ENCODE results near the gene FBP1.

GRCh38 chr9:94593459-94594345, 45.6 kb downstream of the FBP1 start, which contains the start of gene FBP2:
- TF ChIP-seq, protein P1, sequence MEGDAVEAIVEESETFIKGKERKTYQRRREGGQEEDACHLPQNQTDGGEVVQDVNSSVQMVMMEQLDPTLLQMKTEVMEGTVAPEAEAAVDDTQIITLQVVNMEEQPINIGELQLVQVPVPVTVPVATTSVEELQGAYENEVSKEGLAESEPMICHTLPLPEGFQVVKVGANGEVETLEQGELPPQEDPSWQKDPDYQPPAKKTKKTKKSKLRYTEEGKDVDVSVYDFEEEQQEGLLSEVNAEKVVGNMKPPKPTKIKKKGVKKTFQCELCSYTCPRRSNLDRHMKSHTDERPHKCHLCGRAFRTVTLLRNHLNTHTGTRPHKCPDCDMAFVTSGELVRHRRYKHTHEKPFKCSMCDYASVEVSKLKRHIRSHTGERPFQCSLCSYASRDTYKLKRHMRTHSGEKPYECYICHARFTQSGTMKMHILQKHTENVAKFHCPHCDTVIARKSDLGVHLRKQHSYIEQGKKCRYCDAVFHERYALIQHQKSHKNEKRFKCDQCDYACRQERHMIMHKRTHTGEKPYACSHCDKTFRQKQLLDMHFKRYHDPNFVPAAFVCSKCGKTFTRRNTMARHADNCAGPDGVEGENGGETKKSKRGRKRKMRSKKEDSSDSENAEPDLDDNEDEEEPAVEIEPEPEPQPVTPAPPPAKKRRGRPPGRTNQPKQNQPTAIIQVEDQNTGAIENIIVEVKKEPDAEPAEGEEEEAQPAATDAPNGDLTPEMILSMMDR (conservative IDR thresholded peaks at IDR 0.05; ENCODE audit: low read length): no peak
- no peak for TF ChIP-seq EZH2phosphoT487 (IDR thresholded peaks at IDR 0.05; ENCODE audit: borderline replicate concordance)

Measured in Loucy (cell line).